ENCODE measurements around the gene SSTR4. TPM values are rescaled to one million over a fixed set of nuclear protein-coding genes. Genes with fewer than 3 reads are reported as not detected.
"Not testable (repeated sequence)": the region's sequence is repeated elsewhere in the genome, so short reads cannot be mapped to it uniquely, and the experiment has no call there.

SSTR4 gene
- total RNA-seq, 1 donor from 2014 or later = not detected

- DNase-seq = no peak
Measured at GRCh38 chr20:23018941-23019340, 16.2 kb upstream of the SSTR4 start.

DNA sequence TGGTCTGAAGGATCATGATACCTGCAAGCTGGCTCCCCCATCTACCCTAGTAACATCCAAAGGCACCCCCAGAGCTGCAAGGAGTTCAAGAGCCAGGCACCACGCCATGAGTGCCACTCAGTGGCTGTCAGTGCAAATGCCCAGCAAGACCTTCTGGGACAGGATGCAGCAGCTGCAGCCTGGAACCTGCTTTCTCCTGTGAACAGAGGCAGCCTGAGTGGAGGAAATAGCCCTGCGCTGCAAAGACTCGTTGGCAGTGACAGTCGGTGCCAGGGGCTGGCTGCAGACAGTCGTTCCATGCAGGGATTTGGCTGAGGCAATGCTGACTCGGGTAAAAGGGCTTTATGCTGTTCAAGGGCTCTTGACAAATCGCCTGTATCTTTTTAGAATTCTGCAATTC lies 15.7 kb upstream of the SSTR4 start:
- no peak for DNase-seq

GRCh38 chr20:23020230-23021018 lies 14.7 kb upstream of the SSTR4 start:
- no peak for DNase-seq

GRCh38 chr20:23021541-23021940 lies 13.6 kb upstream of the SSTR4 start:
- DNase-seq = no peak

DNA sequence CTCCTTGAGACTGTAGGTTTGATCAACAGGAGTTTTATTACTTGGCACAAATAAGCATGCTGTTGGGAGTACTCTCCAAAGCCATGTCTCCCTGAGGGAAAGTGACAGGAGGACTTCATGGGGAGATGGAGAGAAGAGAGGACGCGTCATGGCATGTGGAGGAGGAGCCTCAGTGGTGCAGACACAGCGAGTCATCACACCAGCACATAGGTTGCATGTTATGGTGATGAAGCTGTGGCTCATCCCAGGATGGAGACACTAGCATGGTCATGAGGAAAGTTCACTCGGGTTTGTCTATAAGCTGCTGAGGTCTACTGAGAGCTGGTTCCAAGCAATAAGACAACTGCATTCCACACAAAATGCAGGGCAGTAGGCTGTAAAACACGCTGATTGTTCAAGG lies 13.2 kb upstream of the SSTR4 start:
- no peak for DNase-seq

GRCh38 chr20:23022849-23023248 lies 12.3 kb upstream of the SSTR4 start:
- no peak for DNase-seq

GRCh38 chr20:23023621-23024177 lies 11.4 kb upstream of the SSTR4 start:
- DNase-seq = no peak

- no peak for DNase-seq
Measured at GRCh38 chr20:23024701-23025100, 10.4 kb upstream of the SSTR4 start.

- not testable (repeated sequence) for DNase-seq
Measured at GRCh38 chr20:23025503-23025902, 9.6 kb upstream of the SSTR4 start.

GRCh38 chr20:23027721-23028120 lies 7.4 kb upstream of the SSTR4 start:
- DNase-seq = no peak

GRCh38 chr20:23028392-23028791 lies 6.7 kb upstream of the SSTR4 start:
- no peak for DNase-seq

- no peak for DNase-seq
Measured at GRCh38 chr20:23029324-23029723, 5.8 kb upstream of the SSTR4 start.

DNA sequence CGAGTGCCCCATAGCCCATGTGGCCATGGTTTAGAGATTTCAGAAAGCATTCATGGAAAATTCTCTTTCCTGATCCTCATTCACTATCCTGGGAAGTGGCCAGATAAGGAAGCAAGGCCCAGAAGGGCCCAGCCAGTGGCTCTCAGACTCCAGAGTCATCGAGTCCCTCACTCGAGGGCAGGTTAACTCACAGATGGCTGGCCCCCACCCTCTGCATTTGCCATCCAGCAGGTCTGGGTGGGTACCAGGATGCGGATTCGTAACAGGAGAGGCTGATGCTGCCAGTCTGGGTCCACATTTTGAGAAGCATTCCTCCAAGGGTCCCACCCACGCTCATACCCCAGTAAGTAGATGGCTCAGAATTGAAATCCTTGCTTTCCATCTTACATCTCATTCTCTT lies 3.8 kb upstream of the SSTR4 start:
- DNase-seq = no peak

GRCh38 chr20:23032056-23032749 lies 2.9 kb upstream of the SSTR4 start:
- DNase-seq = no peak

- DNase-seq = no peak
Measured at GRCh38 chr20:23032750-23033078, 2.4 kb upstream of the SSTR4 start.

DNA sequence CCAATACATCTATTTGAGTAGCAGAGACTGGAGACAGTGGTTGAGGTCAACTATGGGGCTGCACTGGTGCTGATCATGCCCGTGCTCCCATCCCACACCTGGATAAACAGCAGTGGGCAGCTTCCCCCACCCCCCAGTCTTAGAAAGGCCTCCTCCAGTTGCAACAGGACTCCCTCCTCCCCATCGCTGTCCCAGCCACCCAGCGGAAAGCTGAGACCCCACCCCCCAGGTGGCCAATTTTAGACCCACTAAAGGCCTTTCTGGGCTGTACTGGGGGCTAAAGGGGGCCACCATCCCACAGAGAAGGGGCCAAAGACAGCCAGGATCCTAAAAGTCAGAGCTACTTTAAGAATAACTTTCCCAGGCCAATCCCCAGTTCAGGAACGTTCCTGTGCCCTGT lies 1.2 kb upstream of the SSTR4 start:
- no peak for DNase-seq

GRCh38 chr20:23035731-23036130 lies 619 bp downstream of the SSTR4 start:
- no peak for DNase-seq

- no peak for DNase-seq
Measured at GRCh38 chr20:23036371-23036770, 1.3 kb downstream of the SSTR4 start.

GRCh38 chr20:23037017-23037481 lies 1.9 kb downstream of the SSTR4 start:
- DNase-seq = no peak

DNA sequence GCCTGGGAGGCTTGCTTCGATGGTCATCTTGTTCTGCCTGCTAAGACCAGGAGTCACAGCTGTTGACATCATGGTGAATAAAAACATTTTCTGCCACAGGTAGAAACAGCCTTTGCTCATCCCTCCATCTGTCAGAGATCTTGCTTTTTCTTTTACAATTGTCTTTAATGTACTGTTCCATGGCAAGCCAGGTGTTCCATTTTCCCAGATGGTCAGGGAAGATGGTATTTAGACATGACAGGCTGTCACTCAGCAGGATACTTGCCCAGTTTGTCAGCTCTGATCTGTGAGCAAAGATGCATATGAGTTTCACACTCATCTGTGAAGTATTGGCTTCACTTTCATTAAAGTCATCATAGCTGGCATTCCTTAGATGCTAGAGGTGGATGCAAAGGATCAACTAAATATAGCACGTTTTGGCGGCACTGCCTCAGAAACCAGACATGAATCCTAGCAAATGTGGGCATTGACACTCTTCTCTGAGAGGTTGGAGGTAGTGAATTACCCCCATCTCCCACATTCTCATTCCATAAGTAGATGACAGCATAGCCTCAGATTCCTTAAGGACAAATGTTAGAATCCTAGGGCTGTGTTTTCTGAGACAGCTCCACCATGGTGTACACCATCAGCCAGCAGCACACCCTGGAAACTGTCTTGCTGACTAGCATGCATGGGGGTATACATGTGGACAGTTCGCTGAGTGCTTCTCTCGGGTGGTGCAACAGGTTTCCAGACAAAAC lies 4.2 kb downstream of the SSTR4 start:
- DNase-seq = no peak

- no peak for DNase-seq
Measured at GRCh38 chr20:23039885-23040508, 4.9 kb downstream of the SSTR4 start.

- no peak for DNase-seq
Measured at GRCh38 chr20:23042270-23042669, 7.2 kb downstream of the SSTR4 start.

DNA sequence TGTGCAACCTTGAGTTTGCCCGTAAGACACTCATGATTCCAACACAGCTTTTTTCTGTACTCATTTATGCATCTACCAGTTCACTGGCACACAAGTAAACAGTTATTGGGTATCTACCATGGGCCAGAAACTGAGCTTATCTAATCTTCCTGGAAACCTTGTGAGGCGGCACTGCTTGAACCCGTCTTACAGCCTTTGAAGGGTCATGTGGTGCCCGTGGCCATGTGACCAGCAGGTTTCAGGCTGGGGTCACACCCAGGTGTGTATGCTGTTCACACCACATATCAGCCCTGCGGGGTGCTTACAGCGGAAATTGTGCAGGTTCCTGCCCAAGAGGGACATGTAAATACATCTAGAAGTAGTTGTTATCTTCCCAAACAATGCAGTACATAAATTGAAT lies 8.3 kb downstream of the SSTR4 start:
- DNase-seq = no peak

Data from dermis blood vessel endothelial cell (primary cell).